Ishikawa (cell line): ENCODE measurements around the gene MOB3C.

ENCODE experiments used
- CEBPB ChIP-seq: IDR thresholded peaks from 2 replicates; pipeline ENCODE4 v1.6.1; 2012
- CREB1 ChIP-seq: IDR thresholded peaks from 2 replicates; pipeline ENCODE4 v1.6.1; 2012; ENCODE audit warnings: low read depth
- EGR1 ChIP-seq: IDR thresholded peaks from 2 replicates; pipeline ENCODE4 v1.6.1; 2012
- EP300 ChIP-seq: IDR thresholded peaks from 2 replicates; pipeline ENCODE4 v1.6.1; 2012; ENCODE audit warnings: borderline replicate concordance
- FOXM1 ChIP-seq: IDR thresholded peaks from 2 replicates; pipeline ENCODE4 v1.6.1; 2012; ENCODE audit warnings: low read depth, borderline replicate concordance
- NFIC ChIP-seq: IDR thresholded peaks from 2 replicates; pipeline ENCODE4 v1.6.1; 2012
- RAD21 ChIP-seq: IDR thresholded peaks from 2 replicates; pipeline ENCODE4 v1.6.1; 2012; ENCODE audit warnings: low read depth
- TCF12 ChIP-seq: IDR thresholded peaks from 2 replicates; pipeline ENCODE4 v1.6.1; 2012; ENCODE audit warnings: low read depth
- TEAD4 ChIP-seq: IDR thresholded peaks from 2 replicates; pipeline ENCODE4 v1.6.1; 2012
- ZBTB7A ChIP-seq: IDR thresholded peaks from 2 replicates; pipeline ENCODE4 v1.6.1; 2012; ENCODE audit warnings: low read depth
- TF ChIP-seq, protein P1 (sequence below): IDR thresholded peaks from 2 replicates; pipeline ENCODE4 v1.6.1; 2012; ENCODE audit warnings: low read depth, mild to moderate bottlenecking

DNA sequence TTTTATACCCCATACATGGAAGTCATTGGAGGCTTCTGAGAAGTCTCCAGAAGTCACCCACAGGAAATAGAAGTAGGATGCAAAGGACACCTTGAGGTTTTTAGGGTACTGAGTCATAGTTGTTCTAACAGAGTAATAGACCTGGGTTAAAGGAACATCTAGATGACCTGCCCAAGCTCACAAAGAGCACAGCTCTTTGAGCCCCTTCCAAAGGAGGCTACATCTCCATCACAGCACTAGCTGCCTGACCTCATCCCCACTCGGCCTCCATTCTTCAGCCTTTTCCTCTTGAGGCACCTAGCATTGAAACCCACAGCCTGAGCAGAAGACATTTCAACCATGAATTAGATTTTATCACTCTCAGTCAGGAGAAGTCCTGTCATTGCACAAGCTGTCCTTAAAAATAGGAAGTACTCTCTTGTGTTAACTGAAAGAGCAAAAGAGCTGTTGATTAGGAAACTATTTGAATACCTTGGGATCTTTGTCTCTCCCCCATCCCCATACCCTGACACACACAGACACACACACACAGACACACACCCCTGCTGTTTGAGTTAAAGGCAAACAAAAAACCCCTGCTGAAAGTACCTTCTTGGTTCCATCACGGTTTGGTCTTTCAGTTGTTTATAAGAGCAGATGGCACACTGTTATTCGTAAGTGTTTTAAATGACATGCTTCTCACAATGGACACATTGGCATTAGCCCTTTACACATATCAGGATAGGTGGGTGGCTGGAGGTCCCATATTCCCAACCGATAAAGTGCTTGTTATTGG lies 34.7 kb downstream of the MOB3C start:
- TF ChIP-seq CREB1 (no peak), EP300 (no peak), CEBPB (no peak), FOXM1 (no peak), NFIC (no peak), RAD21 (no peak), ZBTB7A (no peak), TCF12 (no peak), TEAD4 (no peak), EGR1 (no peak)
- TF ChIP-seq, protein P1, sequence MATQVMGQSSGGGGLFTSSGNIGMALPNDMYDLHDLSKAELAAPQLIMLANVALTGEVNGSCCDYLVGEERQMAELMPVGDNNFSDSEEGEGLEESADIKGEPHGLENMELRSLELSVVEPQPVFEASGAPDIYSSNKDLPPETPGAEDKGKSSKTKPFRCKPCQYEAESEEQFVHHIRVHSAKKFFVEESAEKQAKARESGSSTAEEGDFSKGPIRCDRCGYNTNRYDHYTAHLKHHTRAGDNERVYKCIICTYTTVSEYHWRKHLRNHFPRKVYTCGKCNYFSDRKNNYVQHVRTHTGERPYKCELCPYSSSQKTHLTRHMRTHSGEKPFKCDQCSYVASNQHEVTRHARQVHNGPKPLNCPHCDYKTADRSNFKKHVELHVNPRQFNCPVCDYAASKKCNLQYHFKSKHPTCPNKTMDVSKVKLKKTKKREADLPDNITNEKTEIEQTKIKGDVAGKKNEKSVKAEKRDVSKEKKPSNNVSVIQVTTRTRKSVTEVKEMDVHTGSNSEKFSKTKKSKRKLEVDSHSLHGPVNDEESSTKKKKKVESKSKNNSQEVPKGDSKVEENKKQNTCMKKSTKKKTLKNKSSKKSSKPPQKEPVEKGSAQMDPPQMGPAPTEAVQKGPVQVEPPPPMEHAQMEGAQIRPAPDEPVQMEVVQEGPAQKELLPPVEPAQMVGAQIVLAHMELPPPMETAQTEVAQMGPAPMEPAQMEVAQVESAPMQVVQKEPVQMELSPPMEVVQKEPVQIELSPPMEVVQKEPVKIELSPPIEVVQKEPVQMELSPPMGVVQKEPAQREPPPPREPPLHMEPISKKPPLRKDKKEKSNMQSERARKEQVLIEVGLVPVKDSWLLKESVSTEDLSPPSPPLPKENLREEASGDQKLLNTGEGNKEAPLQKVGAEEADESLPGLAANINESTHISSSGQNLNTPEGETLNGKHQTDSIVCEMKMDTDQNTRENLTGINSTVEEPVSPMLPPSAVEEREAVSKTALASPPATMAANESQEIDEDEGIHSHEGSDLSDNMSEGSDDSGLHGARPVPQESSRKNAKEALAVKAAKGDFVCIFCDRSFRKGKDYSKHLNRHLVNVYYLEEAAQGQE: no peak
